Measurements from ENCODE around the gene SLC22A6. TPM values are rescaled to one million over a fixed set of nuclear protein-coding genes. Genes with fewer than 3 reads are reported as not detected.

Gene SLC22A6
- total and polyA plus RNA-seq, 2 of the 13 experiments (the other 11 are each of a cell fraction or from before 2014, with no cell fraction given): not detected

GRCh38 chr11:63012430-63012829 lies 27.7 kb upstream of the SLC22A6 start (continued):
- TF ChIP-seq PAXIP1 (CRISPR knock-in tag; conservative IDR thresholded peaks at IDR 0.05): 0 out of 2 replicates have a peak, but pooled peaks have one; percentile 24
- no peak for TF ChIP-seq CSRNP1 (CRISPR knock-in tag; IDR thresholded peaks at IDR 0.05)

GRCh38 chr11:63010934-63011439 lies 26.2 kb upstream of the SLC22A6 start:
- no peaks in the 10 kb centered on the region for H3K36me3 ChIP-seq (replicated peaks in 1 of 2; ENCODE audit: control insufficient read depth in 1 of 2, insufficient read depth in 2 of 2, low read length in 2 of 2)
- intact Hi-C loops (cut with micrococcal nuclease; ENCODE audit: unreplicated experiment) (no loop called here), in situ Hi-C loops (cut with HindIII; ENCODE audit: extremely low pct_ligation_motif_present, low pct_unique_long_range_greater_than_20kb) (no loop called here)
- CTCF ChIA-PET (ENCODE audit: low intra/inter-chr PET ratio, low total read pairs): no interaction called here
- DNase-seq (ENCODE audit: low spot score) (no peak), ATAC-seq (no peak), FAIRE-seq (no peak)
- no TSS peak for BruUV-seq (replicated peaks)
- H3K4me2 ChIP-seq (ENCODE audit: low read depth, low read length): no peak overlapping the region
- no peak overlapping the region for H2AFZ ChIP-seq (ENCODE audit: low read length)
- 38% methylated on average over 4 of the region's 5 CpGs for WGBS (ENCODE audit: low lambda C conversion rate)
- H3K4me1 ChIP-seq (ENCODE audit: insufficient read depth, low read length): peaks cover 34% of the 10 kb centered on the region
- no peaks in the 10 kb centered on the region for H3K79me2 ChIP-seq (ENCODE audit: insufficient read depth, low read length)
- TF ChIP-seq ZNF629 (CRISPR knock-in tag; conservative IDR thresholded peaks at IDR 0.05): peak; percentile 68
- TF ChIP-seq ZNF30 (CRISPR knock-in tag; IDR thresholded peaks at IDR 0.05): no peak
- H3K9me3 ChIP-seq (ENCODE audit: low read length): no peaks in the 10 kb centered on the region
- H4K20me1 ChIP-seq (ENCODE audit: insufficient read depth, low read length): no peaks in the 10 kb centered on the region
- no peak overlapping the region for H3K27ac ChIP-seq (ENCODE audit: extremely low read length, insufficient read depth, low read length)
- H3K27me3 ChIP-seq (ENCODE audit: control insufficient read depth in 1 of 2, insufficient read depth in 2 of 2, low read length in 2 of 2): peaks cover 2 to 10% of the 10 kb centered on the region in 2 experiments; a peak in 2 of 5 replicates
- no peak overlapping the region for H3K9ac ChIP-seq (ENCODE audit: insufficient read depth, low read depth, low read length)
- POLR2A ChIA-PET: no interaction called here
- no peak overlapping the region for H3K4me3 ChIP-seq (replicated peaks in 1 of 3; ENCODE audit: insufficient read depth in 1 of 3, low read depth in 2 of 3, low read length in 3 of 3)

Data from HepG2 (cell line).